Measurements from ENCODE around the gene ALDH1L1.

DNA sequence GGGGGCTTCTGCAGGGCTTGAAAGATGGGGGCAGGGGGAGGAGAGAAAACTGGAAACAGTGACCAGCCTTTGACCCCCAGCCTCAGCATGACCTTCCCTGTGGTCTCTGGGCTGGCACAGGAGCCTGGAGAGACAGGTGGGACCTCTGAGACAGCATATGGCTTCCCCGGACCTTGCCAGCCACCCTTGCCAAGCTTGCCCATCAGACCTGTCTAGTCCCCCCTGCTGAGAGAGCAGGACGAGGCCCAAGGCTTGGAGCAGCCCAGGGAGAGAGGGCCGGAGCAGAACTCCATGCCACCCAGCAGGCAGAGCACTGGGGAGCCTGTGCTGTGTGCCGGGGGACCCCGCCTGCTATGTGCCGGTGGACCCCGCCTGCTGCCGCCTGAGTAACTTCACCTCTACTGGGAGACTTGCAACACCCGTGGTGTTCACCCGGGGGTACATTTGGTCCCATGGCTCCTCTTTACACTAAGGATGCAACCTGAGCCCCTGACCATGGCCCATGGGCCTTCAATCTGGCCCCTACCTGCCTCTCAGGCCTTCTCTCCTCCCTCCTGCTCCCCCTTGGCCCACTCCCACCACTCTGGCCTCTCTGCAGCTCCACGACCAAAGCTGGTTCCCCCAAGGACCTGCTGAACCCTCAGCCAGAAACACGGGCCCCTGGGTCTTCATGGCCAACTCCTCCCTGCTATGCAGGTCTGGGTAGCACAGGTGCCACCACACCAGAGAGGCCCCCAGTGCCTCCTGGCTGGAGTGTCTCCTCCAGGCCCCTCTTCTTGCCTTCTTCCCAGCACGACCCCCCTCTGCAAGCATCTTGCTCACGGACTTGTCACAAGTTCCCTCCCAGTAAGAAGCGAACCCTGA is 75.4 kb downstream of the ALDH1L1 start:
- TF ChIP-seq ZNF274 (IDR thresholded peaks at IDR 0.05; ENCODE audit: low read length) (no peak), ZNF274 (tag by site-specific recombination; IDR thresholded peaks at IDR 0.05; ENCODE audit: borderline replicate concordance) (no peak), ZNF311 (tag by site-specific recombination; IDR thresholded peaks at IDR 0.05; ENCODE audit: borderline replicate concordance) (no peak), YY1 (tag by site-specific recombination; IDR thresholded peaks at IDR 0.05) (no peak), ZNF202 (tag by site-specific recombination; IDR thresholded peaks at IDR 0.05; ENCODE audit: borderline replicate concordance) (no peak), ZNF2 (tag by site-specific recombination; IDR thresholded peaks at IDR 0.05) (no peak)
- TF ChIP-seq, protein P1, sequence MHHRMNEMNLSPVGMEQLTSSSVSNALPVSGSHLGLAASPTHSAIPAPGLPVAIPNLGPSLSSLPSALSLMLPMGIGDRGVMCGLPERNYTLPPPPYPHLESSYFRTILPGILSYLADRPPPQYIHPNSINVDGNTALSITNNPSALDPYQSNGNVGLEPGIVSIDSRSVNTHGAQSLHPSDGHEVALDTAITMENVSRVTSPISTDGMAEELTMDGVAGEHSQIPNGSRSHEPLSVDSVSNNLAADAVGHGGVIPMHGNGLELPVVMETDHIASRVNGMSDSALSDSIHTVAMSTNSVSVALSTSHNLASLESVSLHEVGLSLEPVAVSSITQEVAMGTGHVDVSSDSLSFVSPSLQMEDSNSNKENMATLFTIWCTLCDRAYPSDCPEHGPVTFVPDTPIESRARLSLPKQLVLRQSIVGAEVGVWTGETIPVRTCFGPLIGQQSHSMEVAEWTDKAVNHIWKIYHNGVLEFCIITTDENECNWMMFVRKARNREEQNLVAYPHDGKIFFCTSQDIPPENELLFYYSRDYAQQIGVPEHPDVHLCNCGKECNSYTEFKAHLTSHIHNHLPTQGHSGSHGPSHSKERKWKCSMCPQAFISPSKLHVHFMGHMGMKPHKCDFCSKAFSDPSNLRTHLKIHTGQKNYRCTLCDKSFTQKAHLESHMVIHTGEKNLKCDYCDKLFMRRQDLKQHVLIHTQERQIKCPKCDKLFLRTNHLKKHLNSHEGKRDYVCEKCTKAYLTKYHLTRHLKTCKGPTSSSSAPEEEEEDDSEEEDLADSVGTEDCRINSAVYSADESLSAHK (tag by site-specific recombination; IDR thresholded peaks at IDR 0.05): no peak
- TF ChIP-seq, protein P2, sequence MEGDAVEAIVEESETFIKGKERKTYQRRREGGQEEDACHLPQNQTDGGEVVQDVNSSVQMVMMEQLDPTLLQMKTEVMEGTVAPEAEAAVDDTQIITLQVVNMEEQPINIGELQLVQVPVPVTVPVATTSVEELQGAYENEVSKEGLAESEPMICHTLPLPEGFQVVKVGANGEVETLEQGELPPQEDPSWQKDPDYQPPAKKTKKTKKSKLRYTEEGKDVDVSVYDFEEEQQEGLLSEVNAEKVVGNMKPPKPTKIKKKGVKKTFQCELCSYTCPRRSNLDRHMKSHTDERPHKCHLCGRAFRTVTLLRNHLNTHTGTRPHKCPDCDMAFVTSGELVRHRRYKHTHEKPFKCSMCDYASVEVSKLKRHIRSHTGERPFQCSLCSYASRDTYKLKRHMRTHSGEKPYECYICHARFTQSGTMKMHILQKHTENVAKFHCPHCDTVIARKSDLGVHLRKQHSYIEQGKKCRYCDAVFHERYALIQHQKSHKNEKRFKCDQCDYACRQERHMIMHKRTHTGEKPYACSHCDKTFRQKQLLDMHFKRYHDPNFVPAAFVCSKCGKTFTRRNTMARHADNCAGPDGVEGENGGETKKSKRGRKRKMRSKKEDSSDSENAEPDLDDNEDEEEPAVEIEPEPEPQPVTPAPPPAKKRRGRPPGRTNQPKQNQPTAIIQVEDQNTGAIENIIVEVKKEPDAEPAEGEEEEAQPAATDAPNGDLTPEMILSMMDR (tag by site-specific recombination; IDR thresholded peaks at IDR 0.05): no peak
- TF ChIP-seq, protein P3, sequence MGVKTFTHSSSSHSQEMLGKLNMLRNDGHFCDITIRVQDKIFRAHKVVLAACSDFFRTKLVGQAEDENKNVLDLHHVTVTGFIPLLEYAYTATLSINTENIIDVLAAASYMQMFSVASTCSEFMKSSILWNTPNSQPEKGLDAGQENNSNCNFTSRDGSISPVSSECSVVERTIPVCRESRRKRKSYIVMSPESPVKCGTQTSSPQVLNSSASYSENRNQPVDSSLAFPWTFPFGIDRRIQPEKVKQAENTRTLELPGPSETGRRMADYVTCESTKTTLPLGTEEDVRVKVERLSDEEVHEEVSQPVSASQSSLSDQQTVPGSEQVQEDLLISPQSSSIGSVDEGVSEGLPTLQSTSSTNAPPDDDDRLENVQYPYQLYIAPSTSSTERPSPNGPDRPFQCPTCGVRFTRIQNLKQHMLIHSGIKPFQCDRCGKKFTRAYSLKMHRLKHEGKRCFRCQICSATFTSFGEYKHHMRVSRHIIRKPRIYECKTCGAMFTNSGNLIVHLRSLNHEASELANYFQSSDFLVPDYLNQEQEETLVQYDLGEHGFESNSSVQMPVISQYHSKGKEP (tag by site-specific recombination; IDR thresholded peaks at IDR 0.05): no peak
- TF ChIP-seq, protein P4, sequence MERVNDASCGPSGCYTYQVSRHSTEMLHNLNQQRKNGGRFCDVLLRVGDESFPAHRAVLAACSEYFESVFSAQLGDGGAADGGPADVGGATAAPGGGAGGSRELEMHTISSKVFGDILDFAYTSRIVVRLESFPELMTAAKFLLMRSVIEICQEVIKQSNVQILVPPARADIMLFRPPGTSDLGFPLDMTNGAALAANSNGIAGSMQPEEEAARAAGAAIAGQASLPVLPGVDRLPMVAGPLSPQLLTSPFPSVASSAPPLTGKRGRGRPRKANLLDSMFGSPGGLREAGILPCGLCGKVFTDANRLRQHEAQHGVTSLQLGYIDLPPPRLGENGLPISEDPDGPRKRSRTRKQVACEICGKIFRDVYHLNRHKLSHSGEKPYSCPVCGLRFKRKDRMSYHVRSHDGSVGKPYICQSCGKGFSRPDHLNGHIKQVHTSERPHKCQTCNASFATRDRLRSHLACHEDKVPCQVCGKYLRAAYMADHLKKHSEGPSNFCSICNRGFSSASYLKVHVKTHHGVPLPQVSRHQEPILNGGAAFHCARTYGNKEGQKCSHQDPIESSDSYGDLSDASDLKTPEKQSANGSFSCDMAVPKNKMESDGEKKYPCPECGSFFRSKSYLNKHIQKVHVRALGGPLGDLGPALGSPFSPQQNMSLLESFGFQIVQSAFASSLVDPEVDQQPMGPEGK (tag by site-specific recombination; IDR thresholded peaks at IDR 0.05): no peak
